GM21576 (cell line): ENCODE results near the gene OSBPL1A.

Source experiments
- ATAC-seq: cut with Tn5 transposase; IDR thresholded peaks from one replicate; pipeline ENCODE4 v1.9.1; 2021; ENCODE audit warnings: mild to moderate bottlenecking, moderate library complexity; ENCODE audit not compliant: unreplicated experiment

OSBPL1A gene

DNA sequence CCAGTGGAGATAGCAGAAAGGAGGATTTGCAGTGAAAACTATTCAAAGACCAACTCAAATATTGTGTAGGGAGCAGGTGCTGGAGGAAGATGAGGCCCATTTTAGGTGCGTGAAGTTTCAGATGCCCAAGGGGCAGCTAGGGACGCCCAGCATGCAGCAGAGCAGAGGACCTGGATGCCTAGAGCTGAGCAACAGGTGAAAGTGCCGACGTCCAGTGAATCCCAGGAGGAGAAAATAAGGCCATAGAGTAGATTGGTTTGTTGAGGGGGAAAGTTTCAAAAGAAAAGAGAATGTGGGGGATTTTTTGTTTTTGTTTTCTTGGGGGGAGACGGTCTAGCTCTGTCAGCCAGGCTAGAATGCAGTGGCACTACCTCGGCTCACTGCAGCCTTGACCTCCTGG, 53.1 kb downstream of the OSBPL1A start:
- ATAC-seq, result no peak

DNA sequence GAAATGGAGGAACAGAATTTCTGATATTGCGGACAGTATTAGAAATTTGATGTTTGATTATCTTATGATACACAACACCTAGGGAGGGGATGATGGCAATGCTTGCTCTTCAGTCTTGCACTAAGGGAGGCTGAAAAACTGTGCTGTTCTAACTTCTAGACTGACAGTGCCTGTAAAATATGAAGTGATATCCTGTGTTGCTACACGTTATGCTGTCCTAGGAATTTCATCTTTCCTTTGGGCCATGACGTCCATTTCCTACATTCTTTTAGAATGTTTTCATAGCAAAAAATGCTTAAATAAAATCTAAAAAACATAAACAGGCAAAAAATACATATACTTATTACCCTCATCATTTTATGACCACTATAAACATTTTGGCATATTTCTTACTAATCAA, 55.3 kb downstream of the OSBPL1A start:
- ATAC-seq, result no peak

DNA sequence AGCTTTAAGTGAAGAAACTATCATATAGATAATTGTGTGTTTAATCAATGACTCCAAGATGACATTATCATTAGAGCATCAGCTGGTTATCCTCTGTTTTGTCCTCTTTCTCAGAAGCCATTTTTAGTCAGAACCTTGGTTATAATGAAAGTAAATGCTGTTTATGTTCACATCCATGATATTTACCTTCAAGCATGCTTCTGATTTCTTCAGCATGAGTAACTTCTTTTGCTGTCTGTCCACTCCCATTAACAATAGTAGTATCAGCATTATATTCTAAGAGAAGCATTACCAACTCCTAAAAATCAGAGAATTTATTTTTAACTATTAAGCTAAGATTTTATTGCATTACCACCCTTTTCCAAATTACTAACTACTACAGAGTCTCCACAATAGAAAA, 56.3 kb downstream of the OSBPL1A start:
- no peak for ATAC-seq

DNA sequence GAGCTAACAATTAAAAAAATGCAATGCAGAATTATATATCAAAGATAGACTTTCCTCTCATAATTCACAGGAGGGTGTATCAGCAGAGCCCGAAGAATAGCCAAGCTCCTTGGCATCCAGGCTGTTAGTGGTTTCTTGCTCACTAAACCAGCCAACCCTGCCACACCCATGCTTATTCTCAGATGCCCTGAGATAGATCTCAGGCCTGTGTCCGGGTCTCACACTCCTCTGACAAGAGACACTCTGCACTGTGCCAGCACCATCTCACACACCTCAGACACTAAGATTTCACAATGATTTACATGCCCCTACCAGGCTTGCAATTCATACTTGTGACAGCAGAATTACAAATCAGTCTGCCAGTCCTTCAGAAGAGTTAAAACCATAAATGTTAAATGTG, 64.5 kb downstream of the OSBPL1A start:
- no peak for ATAC-seq

DNA sequence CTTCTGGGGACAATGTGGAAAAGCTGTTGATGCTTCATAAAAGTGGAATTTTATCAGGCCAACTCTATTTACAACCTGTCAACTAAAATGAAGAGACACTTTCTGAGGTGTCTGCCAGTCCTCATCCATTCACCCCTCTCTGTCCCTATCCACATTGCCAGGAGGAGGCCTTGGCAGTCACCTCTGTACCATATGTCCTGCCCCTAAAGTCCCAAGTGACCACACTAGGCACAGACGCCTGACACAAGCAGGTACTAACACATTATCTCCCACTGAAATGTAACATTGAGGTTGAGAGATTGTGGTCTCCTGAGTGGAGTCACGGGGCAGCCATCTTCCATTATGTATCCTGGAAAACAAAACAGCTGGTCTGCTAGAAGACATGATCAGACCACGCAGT, 71.4 kb downstream of the OSBPL1A start:
- ATAC-seq, result no peak

DNA sequence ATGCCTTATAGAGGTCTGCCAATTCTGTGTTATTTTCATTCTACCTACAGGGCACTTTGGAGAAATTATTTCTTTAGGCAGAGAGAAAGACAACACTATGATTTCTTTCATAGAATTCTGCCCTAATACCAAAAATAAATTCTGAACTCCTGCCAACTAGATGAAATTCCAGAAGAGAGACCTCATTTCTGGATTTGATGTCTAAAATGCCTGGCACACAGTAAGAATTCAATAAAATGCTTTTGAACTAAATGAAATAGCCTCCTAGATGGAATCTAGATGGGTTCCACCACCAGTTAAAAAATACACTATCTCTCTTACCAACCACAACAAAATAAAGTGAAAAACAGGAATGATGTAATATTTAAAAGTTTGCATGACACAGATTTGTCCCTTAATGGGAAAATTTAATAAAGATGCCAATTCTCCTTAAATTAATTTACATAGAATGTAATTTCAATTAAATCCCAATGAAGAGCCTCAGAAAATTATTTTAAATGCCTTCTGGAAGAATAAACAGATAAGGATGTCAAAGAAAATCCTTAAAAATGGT, 75.0 kb downstream of the OSBPL1A start:
- ATAC-seq, result no peak

DNA sequence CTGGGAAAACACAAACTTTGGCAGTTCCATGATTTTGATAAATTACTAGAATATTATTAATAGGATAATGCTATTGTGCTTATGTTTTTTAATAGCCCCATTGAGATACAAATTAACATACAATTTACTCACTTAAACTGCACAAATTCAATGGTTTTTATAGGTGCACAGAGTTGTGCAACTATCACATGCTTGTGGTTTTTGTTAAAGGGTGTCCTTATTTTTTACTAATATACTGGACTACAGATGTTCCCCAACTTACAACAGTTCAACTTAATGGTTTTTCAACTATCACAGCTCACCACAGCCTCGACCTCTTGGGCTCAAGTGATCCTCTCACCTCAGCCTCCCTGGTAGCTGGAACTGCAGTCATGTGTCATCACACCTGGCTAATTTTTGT, 76.6 kb downstream of the OSBPL1A start:
- no peak for ATAC-seq

DNA sequence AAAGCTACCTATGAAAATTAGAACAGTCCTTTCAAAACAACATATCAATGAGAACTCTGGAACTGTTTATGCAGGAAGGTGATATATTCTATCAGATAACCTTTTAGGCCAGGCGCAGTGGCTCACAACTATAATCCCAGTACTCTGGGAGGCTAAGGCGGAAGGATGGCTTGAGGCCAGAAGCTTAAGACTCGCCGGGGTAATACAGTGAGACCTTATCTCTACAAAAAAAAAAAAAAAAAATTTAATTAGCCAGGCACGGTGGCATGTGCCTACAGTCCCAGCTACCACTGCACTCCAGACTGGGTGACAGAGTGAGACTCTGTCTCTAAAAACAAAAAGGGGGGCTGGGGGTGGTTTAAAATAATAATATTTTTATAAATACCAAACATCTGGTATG, 77.9 kb downstream of the OSBPL1A start:
- no peak for ATAC-seq

DNA sequence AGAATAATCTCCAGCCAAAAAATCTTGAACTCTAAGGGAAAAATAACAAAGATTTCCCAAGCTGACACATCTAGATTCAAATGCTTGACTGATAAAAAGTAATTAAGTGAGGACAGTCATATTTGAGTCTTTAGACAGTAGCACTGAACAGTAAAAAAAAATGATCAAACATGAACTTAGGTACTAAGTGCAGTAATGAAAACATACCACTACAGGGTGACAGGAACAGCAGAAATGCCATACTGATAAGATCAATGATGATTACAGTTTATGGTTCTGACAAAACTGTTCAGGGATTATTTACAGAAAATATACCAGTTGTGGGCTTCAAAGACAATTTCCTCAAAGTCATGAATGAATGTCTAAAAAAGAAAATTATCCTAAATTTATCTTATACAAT, 80.3 kb downstream of the OSBPL1A start:
- no peak for ATAC-seq

DNA sequence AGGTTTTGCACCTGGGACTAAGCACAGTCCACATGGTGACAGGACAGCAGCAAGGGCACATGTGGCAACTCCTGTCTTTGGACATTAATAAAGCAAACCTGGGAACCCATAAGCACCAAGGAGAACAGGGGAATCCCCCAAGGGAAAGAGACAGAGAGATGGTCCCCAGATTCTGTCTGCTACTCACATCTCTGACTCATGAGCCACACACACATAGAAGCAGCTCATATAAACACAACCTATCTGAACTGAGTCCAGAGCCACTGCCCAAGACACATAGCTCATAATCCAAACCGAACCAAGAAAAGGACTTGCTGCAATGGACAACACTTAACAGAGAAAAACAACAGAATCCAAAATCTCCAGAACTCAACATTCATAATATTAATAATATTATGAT, 82.5 kb downstream of the OSBPL1A start:
- no peak for ATAC-seq

DNA sequence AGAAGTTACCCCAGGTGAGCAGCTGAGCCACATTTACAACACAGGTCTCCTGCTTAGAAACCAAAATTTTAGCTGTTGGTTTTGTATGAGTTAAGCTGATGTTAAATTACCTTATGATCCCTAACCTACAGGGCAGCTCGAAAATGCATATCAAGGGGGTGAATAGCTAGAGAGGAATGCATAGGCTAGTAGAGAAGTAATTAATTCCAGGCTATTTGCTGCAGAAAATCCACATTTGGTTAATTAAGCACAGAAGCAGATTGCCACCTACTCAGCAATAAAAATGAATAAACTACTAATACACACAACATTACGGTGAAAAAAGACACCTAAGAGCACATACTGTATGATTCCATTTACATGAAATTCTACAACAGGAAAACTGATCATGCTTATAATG, 91.4 kb downstream of the OSBPL1A start:
- no peak for ATAC-seq

DNA sequence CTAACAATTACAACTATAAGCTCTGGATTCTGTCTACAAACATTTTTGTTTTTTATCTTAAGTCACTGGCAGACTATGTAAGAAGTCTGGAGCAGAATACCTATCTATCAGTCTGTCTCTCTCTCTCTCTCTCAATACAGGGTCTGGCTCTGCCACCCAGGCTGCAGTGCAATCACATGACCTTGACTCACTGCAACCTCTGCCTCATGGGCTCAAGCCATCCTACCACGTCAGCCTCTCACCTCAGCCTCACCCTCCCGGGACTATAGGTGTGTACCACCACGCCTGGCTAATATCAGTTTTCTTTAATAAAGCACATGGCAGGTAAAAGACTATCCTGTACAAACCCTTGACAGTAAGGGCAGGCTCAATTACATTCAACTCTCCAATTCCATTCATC, 96.9 kb downstream of the OSBPL1A start:
- ATAC-seq, result no peak

DNA sequence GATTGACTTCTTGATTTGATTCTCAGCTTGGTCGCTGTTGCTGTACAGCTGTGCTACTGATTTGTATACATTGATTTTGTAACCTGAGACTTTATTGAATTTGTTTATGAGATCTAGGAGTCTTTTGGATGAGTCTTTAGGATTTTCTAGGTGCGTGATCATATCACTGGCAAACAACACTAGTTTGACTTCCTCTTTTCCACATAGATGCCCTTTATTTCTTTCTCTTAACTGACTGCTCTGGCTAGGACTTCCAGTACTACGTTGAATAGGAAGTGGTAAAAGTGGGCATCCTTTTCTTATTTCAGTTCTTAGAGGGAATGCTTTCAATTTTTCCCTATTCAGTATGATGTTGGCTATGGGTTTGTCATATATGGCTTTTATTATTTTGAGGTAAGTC, 101.3 kb downstream of the OSBPL1A start:
- no peak for ATAC-seq

DNA sequence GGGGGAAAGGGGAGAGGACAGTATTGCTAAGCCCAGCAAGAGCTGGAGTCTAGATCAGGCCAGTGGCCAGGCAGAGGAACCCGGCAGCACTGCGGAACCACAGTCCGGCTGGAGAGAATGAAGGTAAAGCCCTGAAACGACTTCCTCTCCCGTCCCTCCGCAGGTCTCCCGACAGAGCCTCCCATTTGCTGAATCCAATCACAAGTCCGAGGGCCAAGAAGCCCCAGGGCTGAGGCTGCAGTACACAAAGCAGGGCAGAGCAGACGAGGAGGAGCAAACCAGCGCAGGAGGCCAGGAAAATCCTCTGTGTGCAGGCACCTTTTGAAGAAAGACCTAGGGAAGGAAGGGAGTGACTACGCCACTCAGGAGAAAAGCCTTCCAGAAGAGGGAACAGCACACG, 104.4 kb downstream of the OSBPL1A start:
- no peak for ATAC-seq

DNA sequence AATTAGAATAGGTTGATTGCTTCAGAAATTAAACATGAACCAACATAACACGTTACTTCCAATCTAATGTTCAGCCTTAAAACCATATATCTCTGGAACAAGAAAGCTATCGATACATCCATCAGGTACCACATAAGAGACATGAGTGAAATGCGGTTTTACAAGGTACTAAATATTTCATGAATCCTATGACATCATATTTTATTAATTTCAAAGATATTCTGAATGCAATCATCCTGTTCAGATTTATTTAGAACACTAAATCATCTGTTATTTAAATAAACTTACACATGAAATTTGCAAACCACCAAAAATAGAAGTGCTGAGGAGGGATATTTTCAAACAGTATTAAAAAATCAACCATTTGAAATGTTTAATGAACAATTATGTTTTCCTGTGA, 119.0 kb downstream of the OSBPL1A start:
- ATAC-seq, result no peak

DNA sequence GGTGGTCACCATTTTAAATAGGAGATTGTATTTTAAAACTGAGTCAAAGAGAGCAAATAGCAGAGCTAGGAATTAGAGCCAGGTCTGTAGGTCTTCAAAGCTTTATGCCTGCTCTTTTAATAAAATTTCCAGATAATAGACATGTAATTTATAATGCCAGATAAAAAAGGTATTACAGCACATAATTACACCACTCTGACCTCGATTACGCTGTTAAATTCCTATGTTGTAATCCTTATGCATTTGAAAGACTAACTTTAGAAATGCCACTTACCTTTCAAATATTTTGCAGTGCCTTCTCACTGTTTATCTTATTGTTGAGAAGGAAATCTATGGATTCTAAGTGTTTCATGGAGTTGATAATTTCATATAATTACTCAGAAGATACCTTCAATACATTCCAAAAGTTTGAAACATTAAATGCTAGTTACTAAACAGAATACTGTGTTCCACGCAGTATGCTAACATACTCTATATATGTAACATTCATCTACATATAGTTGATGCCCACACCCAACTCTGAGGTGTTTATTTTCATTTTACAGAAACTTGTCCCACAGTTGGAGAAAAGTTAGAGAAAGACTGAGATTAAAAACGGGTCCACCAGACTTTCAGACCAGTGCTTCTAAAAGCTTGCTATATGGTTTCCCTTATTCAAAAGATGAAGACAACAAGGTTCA, 120.0 kb downstream of the OSBPL1A start:
- no peak for ATAC-seq

DNA sequence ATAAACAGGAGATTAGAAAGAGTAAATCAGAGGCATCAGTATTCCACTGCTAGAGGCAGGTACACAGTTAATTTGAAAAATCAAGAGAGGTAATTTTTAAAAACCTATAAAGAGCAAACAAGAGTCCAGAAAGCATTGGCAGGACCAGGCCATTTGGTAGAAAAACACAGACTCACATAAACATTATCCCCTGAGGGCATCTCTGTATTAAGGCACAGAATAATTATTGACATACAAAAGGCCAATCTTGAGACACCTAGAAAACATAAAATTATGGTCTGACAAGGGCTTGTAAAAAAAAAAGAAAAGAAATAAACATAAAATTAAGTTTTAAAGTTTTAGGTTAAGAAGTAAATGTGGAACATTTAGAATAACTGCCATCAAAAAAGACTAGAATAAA, 120.6 kb downstream of the OSBPL1A start:
- ATAC-seq, result no peak

DNA sequence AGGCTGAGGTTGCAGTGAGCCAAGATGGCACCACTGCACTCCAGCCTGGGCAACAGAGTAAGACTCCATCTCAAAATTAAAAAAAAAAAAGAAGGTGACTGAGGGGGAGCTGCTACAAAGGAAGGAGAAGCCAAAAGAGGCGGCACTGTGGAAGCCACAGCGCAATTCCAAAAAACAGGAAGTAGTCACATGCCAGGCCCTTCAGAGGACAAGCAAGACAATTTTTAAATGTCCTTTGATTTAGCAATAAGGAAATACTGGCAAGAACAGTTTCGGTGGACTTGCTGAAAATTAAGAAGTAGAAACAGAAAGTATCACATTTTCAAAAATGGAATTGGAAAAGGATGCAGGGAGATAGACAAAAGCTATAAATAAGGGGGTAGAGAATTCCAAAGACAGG, 122.8 kb downstream of the OSBPL1A start:
- ATAC-seq, result no peak

DNA sequence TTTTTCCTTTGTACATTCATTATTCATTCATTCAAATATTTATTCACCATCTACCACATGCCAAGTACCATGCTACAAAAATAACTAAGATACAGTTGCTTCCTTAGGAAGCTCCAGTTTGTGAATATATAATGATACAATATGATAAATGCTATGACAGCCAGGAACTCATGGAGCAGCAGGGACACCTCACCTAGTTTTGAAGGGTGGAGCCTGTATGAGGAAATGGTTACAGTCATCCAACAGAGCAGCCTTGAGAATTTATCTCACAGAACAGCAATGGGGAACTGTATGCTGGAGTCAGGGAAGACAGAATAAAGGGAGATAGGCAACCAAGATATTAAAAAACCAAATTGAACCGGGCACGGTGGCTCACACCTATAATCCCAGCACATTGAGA, 124.0 kb downstream of the OSBPL1A start:
- no peak for ATAC-seq

DNA sequence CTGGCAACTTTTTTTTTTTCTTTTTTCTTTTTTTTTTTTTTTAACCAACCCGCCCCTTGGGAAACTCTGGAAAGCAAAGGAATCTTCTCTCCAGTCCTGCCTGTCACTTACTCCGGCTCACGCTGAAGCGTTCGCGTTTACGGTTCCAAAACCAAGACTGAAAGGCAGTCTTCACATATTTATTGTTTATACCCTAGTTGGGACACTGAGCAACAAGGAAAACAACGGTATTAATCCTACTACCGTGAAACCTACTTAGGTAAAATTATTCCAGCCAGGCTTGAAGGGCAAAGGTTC, 125.4 kb downstream of the OSBPL1A start:
- ATAC-seq, result no peak

DNA sequence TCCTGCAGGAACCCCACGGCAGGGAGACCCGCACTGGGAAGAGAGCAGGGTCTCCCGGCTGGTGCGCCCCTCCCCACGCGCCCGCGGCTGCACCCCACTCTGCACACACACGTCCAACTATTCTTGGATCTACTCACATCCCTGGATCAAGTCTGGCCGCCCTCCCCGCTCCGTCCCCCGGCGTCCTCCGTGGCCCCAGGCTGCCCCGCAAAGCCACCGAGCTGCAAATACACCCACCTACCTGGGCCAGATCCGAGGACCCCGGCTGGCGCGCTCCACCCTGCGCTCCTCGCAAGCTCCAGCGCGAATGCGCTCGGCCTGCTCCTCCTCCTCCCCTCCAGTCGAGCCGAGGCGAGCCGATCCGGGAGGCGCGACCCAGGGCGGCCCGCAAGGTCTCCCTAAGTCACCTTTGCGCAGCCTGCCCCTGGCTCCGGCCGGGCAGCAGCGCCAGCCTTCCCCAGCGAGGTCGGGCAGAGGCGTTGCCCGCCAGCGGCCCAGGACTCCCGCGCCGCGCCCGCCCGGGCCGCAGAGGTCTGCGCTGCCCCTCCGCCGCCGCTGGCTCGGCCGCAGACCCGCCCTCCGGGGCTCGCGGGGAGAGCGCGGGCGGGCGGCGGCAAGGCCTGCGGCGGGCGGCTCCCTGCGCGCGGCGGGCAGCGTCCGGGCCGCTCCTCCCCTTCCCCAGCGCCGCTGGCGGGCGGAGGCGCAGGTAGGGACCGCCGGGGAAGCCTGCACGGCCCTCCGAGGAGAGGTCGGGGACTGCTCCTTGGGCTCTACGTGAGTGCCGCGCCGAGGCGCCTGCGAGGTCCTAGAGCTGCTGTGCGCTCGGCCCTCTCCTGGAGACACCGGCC, 126.0 kb downstream of the OSBPL1A start:
- peak; percentile 50 for ATAC-seq

DNA sequence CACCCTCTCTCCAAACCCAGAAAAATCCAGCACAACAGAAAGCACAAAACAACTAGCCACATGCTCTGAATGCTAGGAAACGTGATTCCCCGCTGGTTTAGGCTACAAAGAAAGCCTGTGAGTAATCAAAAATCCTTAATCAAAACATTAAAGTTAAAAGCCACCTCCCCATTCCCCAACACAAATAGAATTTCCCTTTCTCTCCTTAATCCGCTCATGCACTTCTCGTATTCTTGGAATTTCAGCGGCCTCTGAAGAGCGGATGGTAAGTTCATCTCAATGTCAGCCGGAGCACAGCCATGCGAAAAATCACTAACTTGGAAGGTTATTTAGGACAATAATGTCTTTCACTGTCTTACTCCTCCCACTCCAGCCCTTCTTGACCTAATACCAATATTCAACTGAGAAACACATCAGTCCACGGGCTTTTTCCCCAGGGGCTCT, 126.7 kb downstream of the OSBPL1A start:
- ATAC-seq, result no peak
